Eye (tissue), 1 donor: ENCODE measurements around the gene PKD1.

Experiments
- DNase-seq: peaks from one replicate; pipeline ENCODE4 v3.0.0-alpha.2; 2015

The PKD1 gene

GRCh38 chr16:2167068-2167638 lies 31.5 kb upstream of the PKD1 start:
- DNase-seq = no peak

DNA sequence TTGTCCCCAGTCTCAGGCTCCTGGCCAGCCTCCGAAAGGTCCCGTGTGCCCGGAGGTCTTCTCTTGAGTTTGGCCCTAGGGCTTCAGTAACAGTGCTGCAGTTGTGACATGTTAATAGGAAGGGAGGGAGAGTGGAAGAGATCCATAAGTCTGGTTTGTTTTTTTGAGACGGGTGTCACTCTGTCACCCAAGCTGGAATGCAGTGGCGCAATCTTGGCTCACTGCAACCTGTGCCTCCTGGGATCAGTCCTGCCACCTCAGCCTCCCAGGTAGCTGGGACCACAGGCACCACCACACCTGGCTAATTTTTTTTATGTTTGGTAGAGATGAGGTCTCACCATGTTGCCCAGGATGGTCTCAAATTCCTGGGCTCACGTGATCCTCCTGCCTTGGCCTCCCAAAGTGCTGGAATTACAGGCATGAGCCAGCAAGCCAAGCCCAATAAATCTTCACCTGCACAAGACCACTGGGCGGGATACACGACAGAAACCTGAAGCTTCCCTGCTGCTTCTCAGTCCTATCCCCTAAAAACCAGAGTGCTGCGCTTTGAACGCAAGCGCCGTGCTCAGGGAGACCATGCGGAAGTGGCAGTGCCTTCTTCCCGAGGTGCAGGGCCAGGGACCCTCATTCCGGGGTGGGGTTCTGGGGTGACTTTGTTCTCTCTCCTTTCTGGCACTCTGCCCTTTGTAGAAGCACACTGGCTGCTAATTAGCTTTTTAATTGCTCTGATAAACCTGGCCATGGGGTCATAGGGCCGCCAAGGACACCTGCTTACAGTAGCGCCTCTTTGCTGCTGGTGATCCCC lies 30.8 kb upstream of the PKD1 start:
- DNase-seq = no peak

GRCh38 chr16:2165861-2166260 lies 30.2 kb upstream of the PKD1 start:
- no peak for DNase-seq

GRCh38 chr16:2163211-2163881 lies 27.6 kb upstream of the PKD1 start:
- no peak for DNase-seq

DNA sequence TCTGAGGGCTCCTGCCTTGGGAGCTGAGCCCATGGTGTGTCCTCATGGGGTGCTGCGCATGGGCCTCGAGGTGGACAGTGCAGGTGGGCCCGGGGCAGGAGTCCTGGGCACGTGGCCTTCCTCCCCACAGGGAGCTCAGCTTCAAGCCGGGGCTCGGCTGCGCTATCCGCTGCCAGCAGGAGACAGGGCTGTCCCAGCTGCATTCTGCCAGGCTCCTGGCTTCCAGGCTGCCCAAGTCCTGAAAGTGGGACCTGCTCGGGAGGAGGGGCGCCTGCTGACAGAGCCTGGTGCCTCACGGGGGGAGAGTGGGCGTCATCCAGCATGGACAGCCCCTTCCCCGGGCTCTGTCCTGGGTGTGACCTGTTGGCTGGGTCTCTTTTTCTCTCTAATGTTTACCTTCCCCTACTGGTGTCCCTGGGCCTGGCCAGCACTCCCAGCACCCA lies 27.0 kb upstream of the PKD1 start:
- DNase-seq = no peak

DNA sequence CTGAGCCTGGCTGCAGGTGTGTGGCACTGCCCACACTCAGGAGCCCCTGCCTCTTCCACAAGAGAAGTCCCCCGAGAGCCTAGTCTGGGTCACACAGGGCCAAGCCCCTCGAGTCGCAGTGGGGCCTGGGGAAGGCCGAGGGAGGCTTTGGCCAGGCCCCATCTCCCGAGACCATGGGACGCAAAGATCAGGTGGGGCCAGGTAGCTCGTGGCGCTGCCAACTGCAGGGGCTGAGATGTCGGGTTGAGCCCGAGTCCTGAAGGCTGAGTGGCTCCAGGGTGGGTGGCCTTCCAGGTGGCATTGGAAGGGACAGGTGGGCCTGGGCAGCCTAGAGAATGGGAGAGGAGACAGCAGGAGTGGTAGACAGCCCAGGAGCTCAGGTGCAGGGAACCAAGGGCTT lies 26.2 kb upstream of the PKD1 start:
- DNase-seq = no peak

DNA sequence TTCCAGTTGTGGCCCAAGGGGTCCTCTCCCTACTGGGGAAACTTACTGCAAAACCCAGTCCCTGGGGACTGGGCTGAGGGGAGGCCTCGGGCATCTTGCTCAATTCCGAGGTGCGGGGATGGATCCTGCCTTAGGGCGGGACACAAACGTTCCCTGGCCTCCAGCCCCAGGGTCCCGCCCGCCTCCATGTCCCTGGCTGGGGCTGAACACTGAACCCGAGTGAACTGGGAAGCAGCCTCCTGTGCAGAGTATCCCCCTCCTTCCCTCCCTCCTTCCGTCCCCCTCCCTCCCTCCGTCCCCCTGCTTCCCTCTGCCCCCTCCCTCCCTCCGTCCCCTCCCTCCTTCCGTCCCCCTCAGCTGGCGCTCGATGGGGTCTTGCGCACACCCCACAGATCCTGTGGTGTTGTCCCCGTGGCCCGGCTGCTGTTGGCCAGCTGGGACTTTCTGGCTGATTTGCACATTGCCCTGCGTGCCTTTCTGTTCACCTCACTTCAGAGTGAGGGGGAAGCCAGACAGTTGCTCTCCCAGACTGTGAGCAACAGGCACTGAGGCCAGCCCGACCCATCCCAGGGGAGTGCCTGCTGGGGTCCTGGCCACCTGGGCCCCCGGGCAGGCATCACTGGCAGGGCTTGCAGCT lies 25.3 kb upstream of the PKD1 start:
- peak; percentile 54 for DNase-seq

GRCh38 chr16:2159175-2159838 lies 23.6 kb upstream of the PKD1 start:
- peak; percentile 27 for DNase-seq

- DNase-seq = no peak
Observed at GRCh38 chr16:2158262-2158638, 22.6 kb upstream of the PKD1 start.

GRCh38 chr16:2157480-2158261 lies 22.0 kb upstream of the PKD1 start:
- DNase-seq = no peak

- DNase-seq = no peak
Observed at GRCh38 chr16:2156849-2157224, 21.1 kb upstream of the PKD1 start.

GRCh38 chr16:2155977-2156848 lies 20.5 kb upstream of the PKD1 start:
- DNase-seq = peak; percentile 53

DNA sequence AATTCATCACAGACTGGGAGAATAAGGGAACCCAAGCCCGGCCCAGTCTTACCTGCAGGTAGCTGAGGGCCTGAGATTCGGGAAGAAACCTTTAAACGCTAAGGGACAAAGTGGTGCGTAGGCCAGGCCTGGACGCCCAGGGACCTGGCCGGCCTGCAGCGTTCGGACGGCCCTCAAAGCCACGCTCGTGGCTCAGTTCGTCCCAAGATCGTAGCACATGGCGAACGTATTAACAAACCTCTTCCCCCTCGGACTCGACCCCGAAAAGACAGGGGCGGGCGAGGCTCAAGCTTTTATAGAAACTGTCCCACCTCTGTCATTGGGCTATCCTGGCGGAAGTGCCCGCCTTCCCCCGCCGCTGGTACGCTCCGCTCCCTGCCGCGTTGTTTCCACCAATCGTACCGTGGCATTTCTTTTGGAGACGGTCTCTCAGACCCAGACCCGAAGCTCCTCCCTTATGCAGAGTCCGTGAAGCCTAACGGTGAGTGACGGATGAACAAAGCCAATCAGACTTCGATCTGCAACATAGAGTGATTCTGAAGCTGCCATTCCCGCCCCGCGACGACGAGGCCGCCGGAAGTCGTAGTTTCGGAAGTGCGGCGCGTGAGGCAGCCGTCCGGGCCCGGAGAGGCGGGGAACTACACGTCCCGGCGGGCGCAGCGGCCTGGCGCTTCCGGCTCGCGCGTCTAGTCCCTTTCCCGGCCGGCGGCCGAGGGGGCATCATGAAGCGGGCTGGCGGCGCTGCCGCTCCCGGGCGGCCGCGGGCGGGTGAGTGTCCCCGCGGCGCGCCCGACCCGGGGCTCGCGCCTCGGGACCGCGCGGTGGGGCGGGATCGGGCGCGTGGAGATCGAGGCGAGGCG lies 19.6 kb upstream of the PKD1 start, which contains the start of gene TRAF7:
TRAF7 (plus strand) TSS at position 692 of the 860 bp plus-strand sequence. CDS start 8,139 bp downstream, outside the sequence.
- peak; percentile 100 for DNase-seq

GRCh38 chr16:2154533-2155090 lies 18.9 kb upstream of the PKD1 start:
- no peak for DNase-seq

- DNase-seq = no peak
Observed at GRCh38 chr16:2152695-2153506, 17.2 kb upstream of the PKD1 start.

- DNase-seq = no peak
Observed at GRCh38 chr16:2151188-2152091, 15.7 kb upstream of the PKD1 start.

DNA sequence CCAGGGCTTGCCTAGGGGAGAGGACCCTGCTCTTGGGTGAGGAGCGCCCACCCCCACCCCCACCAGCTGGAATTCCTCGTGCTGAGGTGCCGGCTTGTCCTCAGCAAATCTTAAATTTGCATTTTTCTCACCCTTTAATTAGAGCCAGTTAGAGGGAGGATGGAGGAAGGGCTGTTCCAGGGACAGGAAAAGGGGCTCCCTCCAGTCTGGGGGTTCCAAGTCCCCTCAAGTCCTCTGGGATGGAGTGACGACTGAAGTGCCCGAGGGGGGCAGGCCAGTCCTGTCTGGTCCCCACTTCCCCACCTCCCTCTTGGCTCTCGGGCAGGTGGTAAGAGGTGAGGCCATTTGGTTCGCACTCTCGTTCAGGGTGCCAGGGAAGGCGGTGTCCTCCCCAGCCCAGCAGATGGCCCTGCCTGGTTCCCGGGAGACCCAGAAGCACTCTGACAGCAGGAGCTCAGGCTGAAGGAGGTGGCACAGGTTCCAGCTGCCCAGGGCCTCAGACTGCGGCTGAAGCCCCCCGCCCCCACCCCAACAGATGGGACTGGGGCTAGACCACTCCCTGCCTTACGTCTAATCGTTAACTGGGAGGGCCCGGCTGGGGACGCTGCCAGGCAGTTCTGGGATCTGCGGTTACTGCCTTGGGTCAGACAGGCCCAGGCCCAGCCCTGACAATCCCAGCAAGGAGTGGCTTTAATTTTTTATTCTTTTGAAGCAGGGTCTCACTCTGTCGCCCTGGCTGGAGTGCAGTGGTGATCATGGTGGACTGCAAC lies 14.9 kb upstream of the PKD1 start:
- DNase-seq = peak; percentile 79
